Stimulated activated CD4-positive, alpha-beta T cell treated with anti-CD3 and anti-CD28 coated beads, TNF-alpha, amount 100 ng/mL, for 48 hours (primary cell): Measurements from ENCODE around the gene CCL16.
"Not testable (repeated sequence)": the region's sequence is repeated elsewhere in the genome, so short reads cannot be mapped to it uniquely, and the experiment has no call there.

ENCODE experiments used
- DNase-seq, 3 donors: peaks; one replicate each; pipeline ENCODE4 v3.0.0-alpha.2; 2020; ENCODE audit warnings: low read depth in 3 of 3

Gene CCL16

DNA sequence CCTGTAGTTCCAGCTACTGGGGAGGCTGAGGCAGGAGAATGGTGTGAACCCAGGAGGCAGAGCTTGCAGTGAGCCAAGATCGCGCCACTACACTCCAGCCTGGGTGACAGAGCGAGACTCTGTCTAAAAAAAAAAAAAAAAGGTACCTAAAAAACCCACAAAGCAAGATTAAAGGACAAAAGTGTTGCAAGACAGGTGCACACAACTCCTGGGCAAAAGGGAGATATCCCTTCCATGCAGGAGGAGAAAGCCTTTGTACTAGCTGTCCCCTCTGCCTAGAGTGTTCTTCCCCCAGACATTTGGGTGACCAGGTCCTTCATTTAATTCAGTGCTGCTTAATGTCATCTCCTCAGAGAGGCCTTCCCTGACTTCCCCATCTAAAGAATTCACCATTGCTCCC, 42.8 kb downstream of the CCL16 start:
- DNase-seq = not testable (repeated sequence)

DNA sequence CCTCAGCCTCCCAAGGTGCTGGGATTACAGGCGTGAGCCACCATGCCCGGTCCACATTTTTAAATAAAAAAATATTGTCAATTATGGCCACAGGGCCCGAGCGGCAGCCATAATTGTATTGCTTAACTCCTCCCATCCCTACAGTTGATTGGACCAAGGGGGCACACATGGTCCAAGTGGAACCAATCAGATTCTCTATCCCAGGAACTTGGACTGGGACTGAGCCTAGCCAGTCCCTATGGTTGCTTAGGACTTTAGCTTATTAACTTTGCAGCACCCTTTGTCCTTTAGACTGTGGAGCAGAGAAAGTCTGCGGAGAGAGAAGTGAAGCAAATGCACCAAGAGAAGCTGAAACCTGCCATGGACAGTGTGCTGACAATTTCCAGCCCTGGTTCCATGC, 45.2 kb downstream of the CCL16 start:
- DNase-seq = no peak

DNA sequence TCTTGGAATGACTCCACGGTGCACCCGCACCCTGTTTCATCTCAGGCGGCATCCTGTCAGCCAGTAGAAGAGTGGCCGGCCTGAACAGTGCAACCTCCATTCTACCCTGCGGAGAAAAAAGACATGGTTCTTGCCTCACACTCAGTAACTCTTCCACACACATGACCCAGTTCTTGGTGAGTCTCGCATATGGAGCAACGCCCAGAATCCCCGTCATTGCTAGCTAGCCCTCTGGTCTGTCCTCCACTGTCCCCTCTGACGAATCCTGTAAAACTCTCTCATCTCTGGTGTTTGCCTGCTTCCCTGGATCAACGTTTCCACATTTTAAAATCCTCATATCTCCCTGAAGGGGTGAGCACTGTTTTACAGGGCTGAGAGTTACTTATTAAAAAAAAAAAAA, 46.5 kb downstream of the CCL16 start:
- no peak for DNase-seq

DNA sequence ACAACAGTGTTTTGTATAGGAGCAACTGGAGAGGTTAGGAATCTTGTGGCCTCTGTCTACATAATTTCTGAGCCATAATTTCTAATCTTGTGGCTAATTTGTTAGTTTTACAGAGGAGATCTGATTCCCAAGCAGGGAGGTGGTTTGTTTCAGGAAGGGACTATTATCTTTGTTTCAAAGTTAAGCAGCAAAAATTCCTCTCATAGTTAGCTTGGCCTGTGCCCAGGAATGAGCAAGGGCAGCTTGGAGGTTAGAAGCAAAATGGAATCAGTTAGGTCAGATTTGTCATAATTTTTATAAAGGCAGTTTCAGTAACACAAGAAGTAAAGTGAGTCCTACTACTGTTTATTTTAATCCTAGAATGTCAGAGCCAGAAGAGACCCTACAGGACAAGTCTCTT, 48.7 kb downstream of the CCL16 start:
- DNase-seq = no peak

GRCh38 chr17:35931794-35932425, 49.4 kb downstream of the CCL16 start:
- DNase-seq = no peak

DNA sequence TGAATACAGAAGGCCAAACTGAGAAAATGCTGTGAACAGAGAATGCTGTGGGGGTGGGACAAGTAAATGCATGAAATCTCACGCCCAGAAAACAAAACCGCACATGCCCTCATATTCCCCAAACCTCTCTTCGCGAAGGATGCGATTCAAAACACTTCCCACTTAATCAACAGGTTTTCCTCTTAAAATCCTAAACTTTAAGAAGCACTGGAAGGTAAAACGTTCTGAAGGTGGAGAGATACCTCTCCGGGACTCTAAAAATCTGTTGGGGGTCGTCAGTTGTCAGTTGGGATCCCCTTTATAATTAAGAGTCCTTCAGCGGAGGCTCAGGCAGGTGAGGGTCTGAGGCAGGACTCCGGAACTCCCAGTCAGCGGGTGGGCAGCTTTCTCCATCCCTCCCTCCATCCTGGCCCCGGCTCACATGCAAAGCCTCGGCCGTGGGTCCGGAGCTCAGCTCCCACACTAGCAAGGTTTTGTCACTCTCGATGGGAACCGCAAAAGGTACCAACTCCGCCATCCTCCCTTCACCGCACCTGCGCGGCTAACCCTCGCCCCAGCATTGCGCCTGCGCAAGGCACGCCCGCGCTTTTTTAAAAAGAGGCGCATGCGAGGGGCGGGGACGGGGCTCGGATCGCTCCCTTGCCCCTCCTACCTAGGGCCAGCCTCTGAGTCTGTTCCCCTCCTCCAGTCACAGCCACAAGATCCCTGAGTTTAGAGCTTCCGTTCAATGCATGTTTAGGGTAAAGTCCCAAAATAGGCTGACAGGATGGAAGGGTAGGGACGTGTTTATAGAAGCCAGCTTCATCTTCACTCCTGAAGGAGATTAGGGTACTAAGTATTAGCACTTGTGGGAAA, 50.9 kb downstream of the CCL16 start, which contains the start of gene RDM1:
Gene RDM1 (minus strand): TSS at position 563 of the 855 bp plus-strand sequence. CDS start 46 bp downstream, at position 517.
- peak; percentile 70 to 85 (median 81) for DNase-seq

- DNase-seq = no peak
These were observed 53.6 kb downstream of the CCL16 start for GRCh38 chr17:35927714-35928113.
